KOPT-K1 (cell line): Measurements from ENCODE around the gene IL32.
A peak's percentile ranks its signal among the peaks of the same experiment; 100 is the strongest.

Experiments
- H3K27ac ChIP-seq: fragments of 200-600 bp; sonication (generic); 2 replicates; pipeline ENCODE4 v1.5.1; 2016; ENCODE audit warnings: antibody characterized with exemption, mild to moderate bottlenecking, low read depth, low read length; ENCODE audit not compliant: poor library complexity, severe bottlenecking
- H3K36me3 ChIP-seq: fragments of 200-600 bp; sonication (generic); 2 replicates; pipeline ENCODE4 v1.5.1; 2017; ENCODE audit warnings: antibody characterized with exemption, mild to moderate bottlenecking, low read length, moderate library complexity; ENCODE audit not compliant: insufficient read depth
- H3K9me3 ChIP-seq: fragments of 200-600 bp; sonication (generic); 2 replicates; pipeline ENCODE4 v1.5.1; 2017; ENCODE audit warnings: antibody characterized with exemption, low read length, mild to moderate bottlenecking; ENCODE audit not compliant: insufficient read depth, poor library complexity, severe bottlenecking

IL32 gene

DNA sequence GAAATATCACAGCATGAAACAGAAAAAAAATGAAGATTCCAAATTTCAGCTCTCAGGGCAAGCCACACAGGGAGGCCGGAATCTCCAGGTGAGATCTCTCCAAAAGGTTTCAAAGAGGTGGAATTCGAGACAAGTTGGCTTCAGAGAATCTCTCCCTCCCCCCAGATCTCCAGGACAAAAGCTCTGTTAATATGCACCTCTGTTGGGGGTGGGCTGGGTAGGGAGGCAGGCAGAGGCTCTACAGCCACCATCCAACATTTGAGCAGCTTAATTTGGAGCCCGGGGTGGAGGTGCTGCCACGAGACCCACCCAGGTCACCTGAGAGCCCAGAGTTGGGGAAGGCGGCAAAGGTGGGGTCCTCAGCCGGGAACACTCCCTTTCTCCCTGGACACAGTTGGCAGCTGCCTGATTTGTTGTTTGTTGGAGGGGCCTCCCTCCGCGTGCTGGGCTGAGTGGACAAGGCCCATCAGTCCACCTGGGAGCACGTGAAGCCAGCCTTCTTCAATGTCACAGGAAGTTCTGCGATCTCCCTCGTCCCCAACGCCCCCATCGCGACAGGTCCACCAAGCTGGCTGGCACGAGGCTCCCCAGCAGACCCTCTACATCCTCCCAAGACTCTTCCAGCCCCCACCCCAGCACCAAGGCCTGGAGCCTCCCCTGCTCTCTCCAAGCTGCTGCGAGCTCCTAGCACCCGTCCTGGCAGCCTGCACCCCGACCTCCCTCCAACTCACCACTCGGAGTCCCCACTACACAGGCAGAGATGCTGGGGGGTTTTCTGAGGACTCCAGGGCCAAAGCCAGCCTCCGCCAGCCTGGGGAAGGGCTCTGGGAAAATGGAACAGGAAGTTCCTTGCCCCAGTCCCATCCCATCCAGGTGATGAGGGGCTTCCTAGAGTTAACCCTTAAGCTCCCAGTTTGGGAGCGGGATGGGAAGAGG is 33.3 kb downstream of the IL32 start, which contains the start of gene ZSCAN10:
TSS of gene ZSCAN10 (minus strand) at position 836 of the 936 bp plus-strand sequence. CDS start 6,357 bp downstream, outside the sequence.
- H3K9me3 ChIP-seq = no peaks in the 10 kb centered on the region
- no peaks in the 10 kb centered on the region for H3K36me3 ChIP-seq
- H3K27ac ChIP-seq = peak within 1 kb of the TSS; percentile 45

DNA sequence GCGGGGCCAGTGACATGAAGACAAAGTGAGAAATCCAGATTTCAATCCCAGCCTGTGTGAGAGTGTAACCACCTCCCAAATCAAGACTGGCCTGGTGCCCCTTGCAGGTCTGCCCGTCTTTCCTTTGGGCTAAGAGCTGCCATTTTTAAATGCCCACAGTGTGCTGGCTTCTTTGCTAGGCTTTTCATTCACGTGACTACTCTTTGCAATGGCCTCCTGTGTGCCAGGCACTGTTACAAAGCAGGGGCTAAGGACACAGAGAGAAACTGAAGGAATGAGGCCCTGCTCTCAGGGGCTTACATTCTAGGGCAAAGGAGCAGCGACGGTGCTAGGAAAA is 33.9 kb downstream of the IL32 start:
- no peaks in the 10 kb centered on the region for H3K36me3 ChIP-seq
- H3K9me3 ChIP-seq = no peaks in the 10 kb centered on the region
- H3K27ac ChIP-seq = no peak overlapping the region

DNA sequence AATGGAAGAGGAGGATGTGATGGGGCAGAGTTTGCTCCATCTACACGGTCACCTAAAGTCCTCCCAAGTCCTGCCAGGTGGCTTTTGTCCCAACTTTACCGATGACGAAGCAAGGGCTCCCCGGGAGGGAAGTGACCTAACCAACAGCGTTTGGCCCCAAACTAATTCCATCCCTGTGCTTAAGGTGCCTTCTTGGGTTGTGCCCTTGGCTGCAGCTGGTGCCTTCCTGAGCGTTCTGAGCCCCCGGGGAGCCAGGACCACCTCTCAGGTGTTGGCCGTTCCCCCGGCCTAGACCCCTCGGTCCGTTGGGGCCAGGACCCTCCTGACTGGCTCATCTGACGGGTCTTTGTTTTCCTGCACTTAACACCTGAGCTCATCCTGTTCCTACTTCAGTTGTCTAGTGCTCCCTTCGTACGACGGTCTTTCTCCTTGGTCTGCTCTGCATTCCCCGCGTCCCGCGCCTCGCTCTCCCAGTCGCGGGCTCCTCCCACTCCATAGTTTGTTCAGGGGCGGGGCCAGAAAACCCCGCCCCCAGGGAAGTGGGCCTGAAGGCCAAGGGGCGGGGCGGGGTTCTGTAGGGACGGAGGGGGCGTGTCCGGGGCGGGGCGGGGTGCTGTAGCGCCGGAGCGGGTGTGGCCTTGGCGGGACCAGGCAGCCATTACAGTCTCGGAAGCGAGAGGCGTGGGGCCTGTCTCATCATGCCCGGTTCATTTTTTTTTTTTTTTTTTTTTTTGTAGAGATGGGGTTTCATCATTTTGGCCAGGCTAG is 34.5 kb downstream of the IL32 start:
- H3K27ac ChIP-seq = peak overlapping the region; percentile 45
- H3K36me3 ChIP-seq = no peaks in the 10 kb centered on the region
- no peaks in the 10 kb centered on the region for H3K9me3 ChIP-seq

DNA sequence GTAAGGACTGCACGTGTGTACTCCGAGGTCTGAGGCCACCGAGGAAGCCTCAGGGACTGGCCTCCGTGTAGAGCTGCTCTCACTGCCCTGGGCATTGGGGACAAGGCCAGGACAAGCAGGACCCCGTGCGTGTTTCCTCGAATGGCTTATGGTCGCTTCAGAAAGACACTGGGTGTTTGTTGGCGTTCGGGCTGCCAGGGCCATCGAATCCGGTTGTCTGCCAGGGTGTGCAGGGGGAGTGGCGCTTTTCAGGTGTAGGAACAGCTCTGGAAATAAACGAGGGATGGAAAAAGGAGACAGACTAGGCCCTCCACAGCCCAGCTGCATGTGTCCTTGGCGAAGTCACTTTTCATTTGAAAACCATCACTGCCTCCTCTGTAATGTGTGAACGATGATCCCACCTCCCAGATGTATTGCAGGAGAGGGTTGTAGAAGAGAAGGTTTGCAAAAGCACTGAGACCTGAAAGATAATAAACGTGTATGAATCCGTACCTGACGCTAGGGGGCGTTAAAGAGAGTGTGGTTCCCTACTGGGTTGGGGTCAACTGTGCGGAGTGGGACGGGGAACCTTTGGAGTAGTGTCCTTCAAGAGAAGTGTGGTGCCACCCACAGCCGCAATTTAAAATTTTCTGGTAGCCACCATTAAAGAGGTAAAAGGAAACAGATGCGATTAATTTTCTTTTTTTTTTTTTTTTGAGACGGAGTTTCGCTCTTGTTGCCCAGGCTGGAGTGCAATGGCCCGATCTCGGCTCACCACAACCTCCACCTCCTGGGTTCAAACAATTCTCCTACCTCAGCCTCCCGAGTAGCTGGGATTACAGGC is 35.8 kb downstream of the IL32 start:
- H3K36me3 ChIP-seq = no peaks in the 10 kb centered on the region
- peak overlapping the region; percentile 41 for H3K27ac ChIP-seq
- H3K9me3 ChIP-seq = no peaks in the 10 kb centered on the region

DNA sequence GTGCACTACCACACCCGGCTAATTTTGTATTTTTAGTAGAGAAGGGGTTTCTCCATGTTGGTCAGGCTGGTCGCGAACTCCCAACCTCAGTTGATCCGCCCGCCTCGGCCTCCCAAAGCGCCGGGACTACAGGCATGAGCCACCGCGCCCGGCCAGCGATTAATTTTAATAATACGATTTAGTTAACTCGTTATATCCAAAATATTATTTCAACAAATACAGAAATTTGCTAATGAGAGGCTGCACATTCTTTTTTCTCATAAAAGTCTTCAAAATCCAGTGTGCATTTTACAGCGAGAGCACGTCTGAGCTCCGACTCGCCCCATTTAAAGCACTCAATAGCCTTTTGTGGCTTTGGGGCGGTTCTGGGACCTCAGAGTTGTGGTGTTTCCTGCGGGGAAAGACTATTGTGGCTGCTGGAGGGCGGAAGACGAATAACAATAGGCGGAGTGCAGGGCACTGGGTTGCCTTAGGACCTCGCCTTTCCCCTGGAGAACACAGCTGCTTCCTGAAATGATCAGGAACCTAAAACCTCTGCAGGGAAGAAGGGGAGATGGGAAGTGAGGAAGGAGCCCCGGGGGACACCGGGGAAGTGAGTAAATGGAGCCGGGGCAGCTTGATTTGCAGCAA is 36.5 kb downstream of the IL32 start:
- peak overlapping the region; percentile 16 for H3K27ac ChIP-seq
- H3K36me3 ChIP-seq = no peaks in the 10 kb centered on the region
- H3K9me3 ChIP-seq = no peaks in the 10 kb centered on the region

DNA sequence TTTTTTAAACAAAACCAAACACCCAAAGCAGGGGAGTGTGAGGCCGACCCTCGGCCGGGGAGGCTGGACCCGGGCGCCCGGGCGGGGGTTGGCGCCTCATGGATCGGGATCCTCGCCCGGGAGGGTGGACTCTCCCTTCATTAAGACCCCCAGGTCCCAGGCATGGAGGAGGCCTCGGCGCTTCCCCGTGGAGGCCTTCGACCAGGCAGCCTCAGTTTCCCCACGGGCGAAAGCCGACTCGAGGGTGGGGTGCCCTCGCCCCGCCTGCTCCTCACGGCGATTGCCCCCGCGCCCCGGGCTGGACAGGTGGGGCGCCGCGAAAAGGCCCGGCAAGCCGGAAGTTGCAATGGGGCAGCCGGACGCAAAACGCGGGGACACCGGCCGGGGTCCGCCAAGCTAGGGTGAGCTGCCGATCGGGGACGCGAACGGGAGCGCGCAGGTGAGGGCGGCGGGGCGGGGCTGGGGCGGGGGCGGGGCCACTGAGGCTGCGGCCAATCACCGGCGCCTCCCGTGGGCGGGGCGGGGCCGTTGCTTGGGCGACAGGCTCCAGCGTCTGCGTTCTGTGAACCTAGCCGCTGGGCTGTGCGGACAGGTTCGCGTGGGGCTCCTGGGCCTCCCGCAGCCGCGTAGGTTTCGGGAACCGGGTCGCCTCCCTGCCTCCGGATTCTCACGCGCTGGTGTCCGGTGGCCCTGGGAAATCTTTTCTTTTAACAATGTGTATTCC is 40.9 kb downstream of the IL32 start:
- Histone ChIP-seq H3K9me3 (no peaks in the 10 kb centered on the region), H3K27ac (peak overlapping the region; percentile 75), H3K36me3 (no peaks in the 10 kb centered on the region)

DNA sequence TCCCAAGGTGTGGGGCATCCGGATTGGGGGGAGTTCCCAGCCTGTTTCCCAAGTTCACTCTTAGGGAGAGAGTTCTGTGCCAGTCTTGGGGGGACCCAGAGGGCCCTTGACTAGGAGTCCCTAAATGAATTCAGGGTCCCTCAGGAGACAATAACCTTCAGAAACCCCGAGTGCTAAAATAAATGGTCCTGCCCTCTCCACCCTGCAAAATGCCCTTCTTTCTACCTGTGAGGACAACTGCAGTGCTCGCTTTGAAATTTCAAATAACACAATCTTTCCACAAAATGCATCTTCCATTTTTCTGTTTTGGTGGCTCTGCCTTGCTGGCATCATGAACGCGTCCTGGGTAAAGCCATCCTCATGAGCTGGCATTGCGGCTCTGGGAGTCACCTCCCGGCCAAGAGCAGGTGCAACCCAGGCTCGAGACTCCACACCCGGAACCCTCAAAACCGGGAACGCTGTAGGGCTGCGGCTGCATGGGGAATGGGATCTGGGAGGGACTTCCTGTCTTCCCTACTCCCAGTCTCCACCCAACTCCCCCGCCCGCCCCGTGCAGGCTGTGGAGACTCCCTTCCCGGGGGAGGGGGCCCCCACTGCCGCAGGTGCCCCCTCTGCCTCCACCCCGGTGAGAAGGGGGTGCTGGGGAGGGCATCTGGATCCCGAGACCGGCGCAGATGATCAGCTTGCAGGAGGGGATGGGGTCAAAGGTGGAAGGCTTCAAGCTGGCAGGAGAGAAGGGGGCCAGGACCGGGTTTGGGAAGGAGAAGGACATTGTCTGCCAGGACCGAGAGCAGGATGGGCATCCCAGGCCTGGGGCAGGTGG is 46.8 kb downstream of the IL32 start, which contains the start of gene ZNF205:
TSS of gene ZNF205 (plus strand) at position 529 of the 823 bp plus-strand sequence. CDS start 845 bp downstream, outside the sequence.
- no peak within 1 kb of the TSS for H3K27ac ChIP-seq
- no peaks in the 10 kb centered on the region for H3K36me3 ChIP-seq
- no peaks in the 10 kb centered on the region for H3K9me3 ChIP-seq

DNA sequence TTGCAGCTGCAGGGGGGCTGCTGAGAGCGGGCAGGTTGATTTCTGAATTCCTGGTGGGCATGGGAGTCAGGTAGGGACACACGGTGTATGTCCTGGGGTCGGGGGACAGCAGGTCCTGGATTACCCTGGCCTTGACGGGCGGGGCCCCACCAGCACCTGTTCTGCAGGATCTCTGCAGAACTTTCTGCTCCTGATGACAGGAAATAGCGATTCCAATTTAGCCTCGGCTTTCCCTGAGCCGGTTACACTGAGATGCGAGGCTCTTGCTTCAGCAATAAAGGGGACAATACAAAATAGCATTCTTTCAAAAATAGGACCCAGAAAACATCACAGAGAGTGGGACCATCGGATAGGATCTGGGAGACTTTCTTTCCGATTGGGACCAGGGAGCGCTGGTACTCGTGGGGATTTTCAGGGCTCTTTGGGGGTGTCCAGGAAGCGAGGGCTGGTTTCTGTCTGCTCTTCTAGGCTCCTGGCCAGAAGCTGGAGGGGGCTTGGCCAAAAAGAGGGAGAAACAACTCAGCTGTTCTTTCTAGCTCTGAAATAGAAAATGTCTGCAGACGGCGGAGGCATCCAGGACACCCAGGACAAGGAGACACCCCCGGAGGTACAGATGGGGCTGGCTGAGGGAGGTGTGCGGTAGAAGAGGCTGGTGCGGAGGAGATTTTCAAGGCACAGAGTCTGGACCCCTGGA is 47.6 kb downstream of the IL32 start:
- no peaks in the 10 kb centered on the region for H3K36me3 ChIP-seq
- no peak overlapping the region for H3K27ac ChIP-seq
- no peaks in the 10 kb centered on the region for H3K9me3 ChIP-seq

DNA sequence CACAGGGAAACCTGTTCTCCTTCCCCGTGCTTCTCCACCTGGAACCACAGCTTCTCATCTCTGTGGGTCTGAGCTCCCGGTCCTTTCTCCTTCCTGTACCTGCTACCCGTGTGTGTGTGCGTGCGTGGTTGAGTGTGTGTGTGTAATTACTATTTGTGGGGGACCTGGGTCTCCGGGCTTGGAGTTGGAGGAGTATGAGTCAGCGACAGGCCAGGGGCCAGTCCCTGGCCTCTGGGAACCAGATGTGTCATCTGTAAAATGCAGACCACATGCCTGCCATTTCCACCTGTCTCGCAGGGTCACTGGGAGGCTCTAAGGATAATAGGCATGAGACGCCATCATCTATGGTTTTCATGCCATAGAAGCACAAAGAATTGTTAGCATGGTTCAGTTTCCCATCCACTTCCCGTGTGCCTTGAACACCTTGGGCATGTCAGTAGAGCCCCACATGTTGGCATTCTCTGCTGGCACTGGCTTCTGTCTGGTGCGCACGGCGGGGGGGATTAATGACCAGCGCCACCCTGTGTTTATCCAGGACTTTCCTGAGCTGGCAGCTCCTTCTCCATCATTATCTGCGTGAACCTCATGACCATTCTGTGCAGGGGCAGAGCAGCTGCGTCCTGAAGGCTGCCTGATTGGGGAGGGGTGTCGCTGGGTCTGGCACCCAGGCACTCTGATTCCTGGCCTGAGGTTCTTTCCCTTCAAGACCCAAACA is 48.5 kb downstream of the IL32 start:
- Histone ChIP-seq H3K36me3 (no peaks in the 10 kb centered on the region), H3K27ac (no peak overlapping the region), H3K9me3 (no peaks in the 10 kb centered on the region)

DNA sequence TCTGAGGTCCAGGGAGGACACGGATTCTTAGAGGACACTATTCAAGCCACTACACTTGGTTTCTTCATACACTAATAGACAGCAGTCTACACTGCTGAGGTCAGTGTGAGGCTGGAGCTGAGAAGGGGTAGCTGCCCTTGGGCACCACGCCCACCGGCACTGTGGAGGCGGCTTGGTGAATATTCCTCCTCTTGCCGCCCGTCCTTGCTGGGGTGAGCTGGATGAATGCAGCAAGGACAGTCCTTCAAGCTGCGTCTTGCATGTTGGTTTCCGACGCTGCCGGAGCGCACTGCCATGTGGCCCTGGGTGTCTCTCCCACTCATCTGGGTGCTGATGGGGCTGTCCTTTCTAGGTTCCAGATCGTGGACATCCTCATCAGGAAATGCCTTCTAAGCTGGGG is 49.6 kb downstream of the IL32 start:
- Histone ChIP-seq H3K27ac (no peak overlapping the region), H3K9me3 (no peaks in the 10 kb centered on the region), H3K36me3 (no peaks in the 10 kb centered on the region)

DNA sequence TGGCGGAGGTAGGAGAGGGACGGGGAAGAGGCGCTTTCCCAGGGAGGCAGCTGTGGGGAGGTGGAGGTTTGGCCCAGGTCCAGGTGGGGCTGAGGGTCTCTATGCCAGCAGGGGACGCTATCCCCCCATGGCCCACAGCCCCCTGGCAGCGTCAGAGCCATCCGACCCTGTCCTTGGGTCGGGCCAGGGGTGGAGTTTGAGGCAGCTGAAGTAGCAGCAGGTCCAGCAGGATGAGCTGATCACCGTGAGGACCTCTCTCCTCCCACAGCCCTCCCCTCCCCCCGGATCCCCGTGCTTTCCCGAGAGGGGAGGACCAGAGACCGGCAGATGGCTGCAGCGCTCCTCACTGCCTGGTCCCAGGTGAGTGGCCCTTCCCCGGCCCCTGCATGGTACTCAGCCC is 50.1 kb downstream of the IL32 start:
- H3K9me3 ChIP-seq = no peaks in the 10 kb centered on the region
- H3K36me3 ChIP-seq = no peaks in the 10 kb centered on the region
- H3K27ac ChIP-seq = no peak overlapping the region

DNA sequence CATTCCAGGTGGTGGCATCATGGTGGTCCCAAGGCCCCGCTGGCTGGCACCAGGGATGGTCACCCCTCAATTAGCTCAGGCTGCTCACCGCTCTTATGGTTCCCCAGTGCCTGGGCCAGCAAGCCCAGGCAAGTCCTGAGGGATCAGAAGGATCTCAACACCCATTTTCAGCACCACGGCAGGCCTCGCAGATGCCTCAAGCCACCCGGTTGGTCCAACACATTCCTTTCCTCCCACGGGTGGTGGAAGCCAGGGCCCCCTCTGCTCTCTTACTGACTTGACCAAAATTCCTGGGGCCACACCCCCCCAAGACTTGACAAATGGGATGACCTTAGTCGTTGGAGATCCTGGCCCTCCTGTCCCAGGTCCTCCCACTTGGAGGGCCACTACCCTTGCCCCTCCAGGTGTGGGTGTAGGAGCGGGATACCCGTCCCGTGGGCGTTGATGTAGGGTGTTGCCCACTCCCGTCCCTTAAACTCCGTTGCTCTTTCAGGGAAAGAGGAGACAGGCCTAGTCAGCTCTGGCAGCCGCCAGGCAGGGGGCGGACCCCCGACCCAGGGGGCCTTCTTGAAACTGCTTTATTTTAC is 52.9 kb downstream of the IL32 start:
- Histone ChIP-seq H3K9me3 (no peaks in the 10 kb centered on the region), H3K36me3 (no peaks in the 10 kb centered on the region), H3K27ac (no peak overlapping the region)
